Left lung (tissue), 10 donors: ENCODE data around the gene MGMT. TPM values are rescaled to one million over a fixed set of nuclear protein-coding genes. Genes with fewer than 3 reads are reported as not detected.

Source experiments
- ATAC-seq: fragments of 200-7000 bp; cut with Tn5 transposase; one replicate; pipeline ENCODE4 v1.9.1; 2020; ENCODE audit warnings: moderate library complexity
- DNase-seq, 4 donors: peaks; one replicate each; pipeline ENCODE4 v3.0.0-alpha.2; 2013 to 2020
- H3K27ac ChIP-seq, 2 donors: fragments of 200-600 bp; sonication (generic) in 1 of 2; one replicate each; pipeline versions ENCODE4 v1.5.0 to v1.8.0; 2020 to 2021
- H3K27me3 ChIP-seq, 2 donors: fragments of 200-600 bp; sonication (generic) in 1 of 2; one replicate each; pipeline versions ENCODE4 v1.5.0 to v1.8.0; 2020 to 2021
- H3K36me3 ChIP-seq, 2 donors: fragments of 200-600 bp; sonication (generic) in 1 of 2; one replicate each; pipeline versions ENCODE4 v1.5.0 to v1.8.0; 2020 to 2021
- H3K4me1 ChIP-seq, 2 donors: fragments of 200-600 bp; one replicate each; pipeline ENCODE4 v1.8.0; 2021
- H3K4me3 ChIP-seq, 2 donors: fragments of 200-600 bp; sonication (generic) in 1 of 2; one replicate each; pipeline versions ENCODE4 v1.5.0 to v1.8.0; 2020 to 2021; ENCODE audit warnings: mild to moderate bottlenecking in 1 of 2
- H3K9me3 ChIP-seq, 2 donors: fragments of 200-600 bp; sonication (generic) in 1 of 2; one replicate each; pipeline versions ENCODE4 v1.5.0 to v1.8.0; 2020 to 2021
- CTCF ChIP-seq, 2 donors: fragments of 200-600 bp; sonication (generic) in 1 of 2; IDR thresholded peaks; one replicate each; pipeline versions ENCODE4 v1.5.0 to v1.8.0; 2021; ENCODE audit warnings: antibody characterized with exemption in 2 of 2
- intact Hi-C, 2 donors: fragments of 100-400 bp; cut with DNase I; formaldehyde crosslinking; loops; one replicate each; pipeline versions ENCODE4 v1.11.2 to v1.14.2; 2022
- polyA plus RNA-seq, 6 donors: library from polyadenylated mRNA; unstranded; fragments of 120-200 nt; gene quantifications; one replicate each; pipeline ENCODE4 v1.2.1, GENCODE V29; 2013; ENCODE audit not compliant: insufficient read length in 6 of 6
- total RNA-seq, 2 donors: library from RNA; stranded (reverse); fragmentation: NEBNext Ultra II Directional; extraction: Animal tissue kit (Norgen Biotek cat#: 25700); gene quantifications; one replicate each; pipeline ENCODE4 v1.2.1, GENCODE V29; 2021
- donor health status: DM: no; HTN: yes; CAD: no.
- donor health status: DM: no; HTN: no; CAD: no.

MGMT gene
- total and polyA plus RNA-seq, 8 donors, result 13.1 to 25.5 (median 17.0) TPM

DNA sequence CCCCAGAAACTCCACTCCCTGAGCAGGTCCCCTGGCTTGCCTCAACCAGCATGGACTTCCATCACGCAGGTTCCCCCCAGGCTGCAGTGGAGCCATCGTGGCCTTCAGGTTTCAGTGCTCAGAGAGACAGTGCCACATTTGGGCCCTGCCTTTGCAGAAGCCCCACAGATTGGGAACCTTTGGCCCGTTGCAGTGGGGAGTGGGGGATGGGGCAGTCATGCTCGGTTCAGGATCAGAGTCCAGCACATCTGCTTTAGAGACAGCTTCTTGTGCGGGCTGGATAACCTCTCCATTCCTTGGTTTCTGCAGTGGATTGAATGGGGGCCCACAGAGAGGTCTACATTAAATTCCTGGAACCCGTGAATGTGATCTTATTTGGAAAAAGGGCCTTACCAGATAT, 313.2 kb downstream of the MGMT start:
- no peak overlapping the region for H3K27ac ChIP-seq
- ATAC-seq (no peak), DNase-seq (peak in 1 of 4 donors; percentile 37)
- H3K36me3 ChIP-seq, result no peaks in the 10 kb centered on the region
- no peak for TF ChIP-seq CTCF (IDR thresholded peaks at IDR 0.05)
- H3K4me1 ChIP-seq, result no peaks in the 10 kb centered on the region
- H3K4me3 ChIP-seq, result no peak overlapping the region
- intact Hi-C loops, result no loop called here
- H3K9me3 ChIP-seq, result no peaks in the 10 kb centered on the region
- peaks cover 0 to under 1% of the 10 kb centered on the region in 2 donors for H3K27me3 ChIP-seq

GRCh38 chr10:129780901-129781795, 314.1 kb downstream of the MGMT start:
- no peaks in the 10 kb centered on the region for H3K4me1 ChIP-seq
- DNase-seq, result peak in 1 of 4 donors; percentile 49
- H3K4me3 ChIP-seq, result no peak overlapping the region
- TF ChIP-seq CTCF (IDR thresholded peaks at IDR 0.05), result no peak
- H3K27ac ChIP-seq, result no peak overlapping the region
- no peaks in the 10 kb centered on the region for H3K9me3 ChIP-seq
- intact Hi-C loops, result no loop called here
- ATAC-seq, result no peak
- H3K36me3 ChIP-seq, result no peaks in the 10 kb centered on the region
- H3K27me3 ChIP-seq, result peaks cover 0 to 5% of the 10 kb centered on the region in 2 donors

DNA sequence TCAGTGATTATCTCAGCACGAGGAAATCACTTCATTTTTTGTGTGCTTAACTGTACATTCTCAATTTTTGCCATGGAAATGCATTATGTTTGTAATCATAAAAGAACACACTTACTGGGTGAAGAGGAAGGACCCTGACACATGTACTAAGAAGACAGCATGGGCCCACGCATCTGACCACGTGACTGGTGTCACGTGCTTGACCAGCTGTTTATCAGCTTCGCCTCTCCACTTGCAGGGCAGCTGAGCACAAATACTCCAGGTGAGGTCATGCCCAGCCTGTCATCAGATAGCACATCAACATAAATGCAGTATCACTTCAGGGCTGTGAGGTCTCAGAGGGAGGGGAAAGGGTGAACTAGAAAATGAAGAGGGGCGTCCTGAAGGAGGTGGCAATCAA, 317.2 kb downstream of the MGMT start:
- Histone ChIP-seq H3K27me3 (peaks cover 0 to 5% of the 10 kb centered on the region in 2 donors), H3K4me3 (no peak overlapping the region), H3K36me3 (no peaks in the 10 kb centered on the region), H3K27ac (no peak overlapping the region), H3K9me3 (peaks cover 0 to 5% of the 10 kb centered on the region in 2 donors), H3K4me1 (no peaks in the 10 kb centered on the region)
- TF ChIP-seq CTCF (IDR thresholded peaks at IDR 0.05), result no peak
- ATAC-seq (no peak), DNase-seq (peak in 1 of 4 donors; percentile 11)
- intact Hi-C loops, result no loop called here

DNA sequence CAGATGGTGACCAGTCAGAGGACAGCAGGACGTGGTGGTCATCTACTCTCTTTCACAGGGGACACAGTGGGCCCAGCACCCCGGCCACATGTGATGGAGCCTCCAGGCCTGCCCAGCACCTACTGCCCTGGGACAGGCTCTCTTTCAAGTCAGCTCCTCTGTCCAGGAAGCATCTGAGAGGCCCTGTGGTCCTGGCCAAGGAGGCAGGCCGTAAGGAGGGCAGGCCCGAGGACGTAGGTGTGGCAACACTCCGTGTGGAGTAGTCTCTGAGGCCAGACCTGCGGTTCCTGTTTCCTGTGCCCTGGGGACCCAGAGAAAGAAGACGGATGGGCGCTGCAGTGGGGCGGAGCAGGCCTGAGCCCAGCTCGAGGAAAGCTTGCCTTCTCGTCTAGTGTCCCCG, 317.9 kb downstream of the MGMT start:
- Histone ChIP-seq H3K27me3 (peaks cover 0 to 5% of the 10 kb centered on the region in 2 donors), H3K36me3 (no peaks in the 10 kb centered on the region), H3K9me3 (peaks cover 0 to 5% of the 10 kb centered on the region in 2 donors), H3K27ac (no peak overlapping the region), H3K4me1 (no peaks in the 10 kb centered on the region), H3K4me3 (no peak overlapping the region)
- ATAC-seq (no peak), DNase-seq (peak in 1 of 4 donors; percentile 59)
- intact Hi-C loops, result no loop called here
- TF ChIP-seq CTCF (IDR thresholded peaks at IDR 0.05), result no peak

DNA sequence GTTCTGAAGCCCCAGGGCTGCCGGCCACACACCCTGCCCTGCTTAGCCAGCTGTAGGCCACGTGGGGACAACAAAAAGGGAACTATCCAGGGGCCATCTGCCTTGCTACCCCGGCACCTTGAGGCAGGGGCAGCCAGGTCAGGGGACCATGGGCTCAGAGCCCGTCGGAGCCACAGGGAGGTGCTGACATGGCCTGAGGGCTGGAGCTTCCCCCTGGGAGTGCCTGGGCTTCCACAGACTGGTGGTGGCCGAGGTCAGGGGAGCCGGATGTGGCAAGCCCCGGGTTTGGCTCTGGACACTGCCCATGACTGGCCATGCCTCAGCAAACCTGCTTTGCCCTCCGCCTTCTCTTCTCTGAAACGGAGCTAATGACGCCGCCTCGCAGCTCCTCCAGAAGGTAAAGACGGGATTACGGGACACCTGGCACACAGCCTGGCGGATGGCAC, 318.5 kb downstream of the MGMT start:
- H3K36me3 ChIP-seq, result no peaks in the 10 kb centered on the region
- ATAC-seq (no peak), DNase-seq (peak in 1 of 4 donors; percentile 61)
- no peak for TF ChIP-seq CTCF (IDR thresholded peaks at IDR 0.05)
- H3K27me3 ChIP-seq, result peaks cover 0 to 5% of the 10 kb centered on the region in 2 donors
- no peaks in the 10 kb centered on the region for H3K4me1 ChIP-seq
- no peak overlapping the region for H3K4me3 ChIP-seq
- intact Hi-C loops, result no loop called here
- H3K27ac ChIP-seq, result no peak overlapping the region
- peaks cover 0 to 7% of the 10 kb centered on the region in 2 donors for H3K9me3 ChIP-seq
